OCI-LY3 (cell line): ENCODE measurements around the gene MRC1.

ENCODE experiments used
- EZH2phosphoT487 ChIP-seq: fragments of 200-600 bp; shearing (Covaris generic); IDR thresholded peaks from 2 replicates; pipeline ENCODE4 v1.6.1; 2018; ENCODE audit warnings: antibody characterized with exemption, mixed run types, low read depth
- TF ChIP-seq, protein P1 (sequence below): fragments of 200-600, 300-600 bp; sonication (generic); IDR thresholded peaks from 2 replicates; pipeline ENCODE4 v1.5.1; 2014; ENCODE audit warnings: antibody characterized with exemption, low read length, low read depth

DNA sequence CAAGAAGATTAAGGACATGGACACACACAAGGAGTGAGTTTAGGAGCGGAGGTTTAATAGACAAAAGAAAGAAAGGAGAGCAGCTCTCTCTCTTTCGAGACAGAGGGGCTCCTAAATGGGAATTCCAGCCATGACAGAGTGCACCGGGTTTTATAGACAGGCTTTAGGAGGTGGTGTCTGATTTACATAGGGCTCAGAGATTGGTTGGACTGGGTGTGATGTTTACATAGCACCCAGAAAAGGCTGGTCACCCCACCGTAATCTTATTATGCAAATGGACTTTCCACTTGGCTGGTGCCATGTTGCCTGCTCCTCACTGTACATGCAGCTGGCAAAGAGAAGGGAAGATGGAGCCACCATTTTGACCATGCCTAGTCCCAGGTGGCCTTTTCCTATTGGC is 28.4 kb upstream of the MRC1 start:
- TF ChIP-seq, protein P1, sequence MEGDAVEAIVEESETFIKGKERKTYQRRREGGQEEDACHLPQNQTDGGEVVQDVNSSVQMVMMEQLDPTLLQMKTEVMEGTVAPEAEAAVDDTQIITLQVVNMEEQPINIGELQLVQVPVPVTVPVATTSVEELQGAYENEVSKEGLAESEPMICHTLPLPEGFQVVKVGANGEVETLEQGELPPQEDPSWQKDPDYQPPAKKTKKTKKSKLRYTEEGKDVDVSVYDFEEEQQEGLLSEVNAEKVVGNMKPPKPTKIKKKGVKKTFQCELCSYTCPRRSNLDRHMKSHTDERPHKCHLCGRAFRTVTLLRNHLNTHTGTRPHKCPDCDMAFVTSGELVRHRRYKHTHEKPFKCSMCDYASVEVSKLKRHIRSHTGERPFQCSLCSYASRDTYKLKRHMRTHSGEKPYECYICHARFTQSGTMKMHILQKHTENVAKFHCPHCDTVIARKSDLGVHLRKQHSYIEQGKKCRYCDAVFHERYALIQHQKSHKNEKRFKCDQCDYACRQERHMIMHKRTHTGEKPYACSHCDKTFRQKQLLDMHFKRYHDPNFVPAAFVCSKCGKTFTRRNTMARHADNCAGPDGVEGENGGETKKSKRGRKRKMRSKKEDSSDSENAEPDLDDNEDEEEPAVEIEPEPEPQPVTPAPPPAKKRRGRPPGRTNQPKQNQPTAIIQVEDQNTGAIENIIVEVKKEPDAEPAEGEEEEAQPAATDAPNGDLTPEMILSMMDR: no peak
- no peak for TF ChIP-seq EZH2phosphoT487
